ENCODE results near the gene ZNF554. TPM values are rescaled to one million over a fixed set of nuclear protein-coding genes. Genes with fewer than 3 reads are reported as not detected.
A peak's percentile ranks its signal among the peaks of the same experiment; 100 is the strongest.

The ZNF554 gene
- total and polyA plus RNA-seq, 8 donors = 2.1 to 9.0 (median 8.3) TPM

DNA sequence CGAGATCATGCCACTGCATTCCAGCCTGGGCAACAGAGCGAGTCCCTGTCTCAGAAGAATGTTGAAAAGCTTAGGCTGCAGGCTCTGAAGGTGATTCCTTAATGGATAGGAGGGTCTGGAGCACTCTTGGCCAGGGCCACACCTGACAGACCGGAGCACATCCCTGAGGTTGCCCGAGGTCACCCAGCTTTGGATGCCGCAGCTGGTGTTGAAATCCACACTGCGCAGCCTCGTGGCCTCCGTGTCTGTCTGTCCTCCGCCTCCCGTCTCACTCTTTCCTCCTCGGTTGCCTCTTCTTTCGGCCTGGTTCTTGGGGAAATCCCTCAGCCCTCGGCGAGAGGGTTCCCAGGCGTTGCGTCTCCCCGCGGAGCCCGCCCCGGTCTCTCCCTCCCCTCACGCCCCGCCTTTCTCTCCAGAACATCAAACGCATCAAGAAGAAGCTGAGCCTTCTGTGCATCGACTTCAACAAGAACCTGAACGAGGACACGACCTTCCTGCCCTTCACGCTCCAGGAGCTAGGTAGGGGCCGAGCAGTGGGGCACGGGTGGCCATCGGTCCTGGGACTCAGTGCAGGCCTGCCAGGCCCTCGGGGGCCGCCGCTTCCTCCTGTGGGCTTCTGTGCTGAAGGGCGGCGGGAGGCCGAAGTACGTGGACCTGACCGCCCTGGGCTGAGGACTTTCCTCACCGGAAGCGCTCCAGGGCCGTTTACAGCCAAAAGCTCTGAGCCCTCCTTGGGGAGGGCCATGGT, 20.2 kb upstream of the ZNF554 start:
- peak in 1 of 4 donors; percentile 68 for DNase-seq
- Histone ChIP-seq H3K36me3 (peaks cover 0 to 88% of the 10 kb centered on the region in 2 donors), H3K4me1 (no peaks in the 10 kb centered on the region), H3K27ac (no peak overlapping the region), H3K9me3 (no peaks in the 10 kb centered on the region), H3K4me3 (no peak overlapping the region), H3K27me3 (no peaks in the 10 kb centered on the region)
- ATAC-seq = no peak
- intact Hi-C loops (cut with DNase I) = no loop called here
- TF ChIP-seq, protein P1, sequence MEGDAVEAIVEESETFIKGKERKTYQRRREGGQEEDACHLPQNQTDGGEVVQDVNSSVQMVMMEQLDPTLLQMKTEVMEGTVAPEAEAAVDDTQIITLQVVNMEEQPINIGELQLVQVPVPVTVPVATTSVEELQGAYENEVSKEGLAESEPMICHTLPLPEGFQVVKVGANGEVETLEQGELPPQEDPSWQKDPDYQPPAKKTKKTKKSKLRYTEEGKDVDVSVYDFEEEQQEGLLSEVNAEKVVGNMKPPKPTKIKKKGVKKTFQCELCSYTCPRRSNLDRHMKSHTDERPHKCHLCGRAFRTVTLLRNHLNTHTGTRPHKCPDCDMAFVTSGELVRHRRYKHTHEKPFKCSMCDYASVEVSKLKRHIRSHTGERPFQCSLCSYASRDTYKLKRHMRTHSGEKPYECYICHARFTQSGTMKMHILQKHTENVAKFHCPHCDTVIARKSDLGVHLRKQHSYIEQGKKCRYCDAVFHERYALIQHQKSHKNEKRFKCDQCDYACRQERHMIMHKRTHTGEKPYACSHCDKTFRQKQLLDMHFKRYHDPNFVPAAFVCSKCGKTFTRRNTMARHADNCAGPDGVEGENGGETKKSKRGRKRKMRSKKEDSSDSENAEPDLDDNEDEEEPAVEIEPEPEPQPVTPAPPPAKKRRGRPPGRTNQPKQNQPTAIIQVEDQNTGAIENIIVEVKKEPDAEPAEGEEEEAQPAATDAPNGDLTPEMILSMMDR (IDR thresholded peaks at IDR 0.05) = no peak

DNA sequence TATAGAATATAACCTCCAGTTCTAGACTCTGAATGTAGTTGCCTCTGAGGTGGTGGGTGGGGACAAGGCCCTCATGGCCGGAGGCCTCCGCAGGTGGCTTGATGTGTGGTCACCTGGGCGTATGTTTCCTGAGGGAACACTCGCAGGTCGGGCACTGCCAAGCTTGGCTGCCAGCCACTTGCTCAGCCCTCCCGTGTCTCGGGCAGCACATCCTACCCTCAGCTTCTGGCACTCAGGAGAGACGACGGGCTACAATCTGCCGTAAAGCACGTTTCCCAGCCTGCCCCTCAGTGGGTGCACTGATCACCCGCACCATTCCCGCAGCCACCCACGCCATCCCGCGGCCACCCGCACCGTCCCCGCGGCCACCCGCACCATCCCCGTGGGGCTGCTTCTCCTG, 19.2 kb upstream of the ZNF554 start:
- no peak overlapping the region for H3K4me3 ChIP-seq

DNA sequence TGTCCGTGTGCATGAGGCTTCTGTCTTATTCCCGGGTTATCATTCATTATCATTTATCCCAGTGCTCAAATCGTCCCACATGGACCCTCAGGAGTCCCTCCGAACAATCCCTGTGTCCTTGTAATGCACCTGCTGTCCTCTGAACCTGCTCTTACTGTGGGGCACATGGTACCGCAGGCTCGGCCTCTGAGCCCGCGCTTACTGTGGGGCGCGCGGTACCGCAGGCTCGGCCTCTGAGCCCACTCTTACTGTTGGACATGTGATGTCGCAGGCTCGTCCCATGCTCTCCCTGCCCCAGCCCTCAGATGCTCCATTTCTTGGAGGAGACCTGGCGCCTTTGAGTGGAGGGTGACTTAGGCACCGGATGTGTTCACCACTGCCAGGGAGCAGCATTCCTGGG, 16.8 kb upstream of the ZNF554 start:
- Histone ChIP-seq H3K4me1 (no peaks in the 10 kb centered on the region), H3K4me3 (no peak overlapping the region), H3K9me3 (no peaks in the 10 kb centered on the region), H3K27me3 (no peaks in the 10 kb centered on the region), H3K36me3 (peaks cover 0 to 89% of the 10 kb centered on the region in 2 donors), H3K27ac (no peak overlapping the region)
- DNase-seq (peak in 1 of 4 donors; percentile 41), ATAC-seq (no peak)
- intact Hi-C loops (cut with DNase I) = no loop called here
- TF ChIP-seq, protein P1 (IDR thresholded peaks at IDR 0.05) = no peak

More for the DNA sequence above, 19.2 kb upstream of the ZNF554 start:
- peaks cover 0 to 88% of the 10 kb centered on the region in 2 donors for H3K36me3 ChIP-seq
- DNase-seq (peak in 1 of 4 donors; percentile 51), ATAC-seq (no peak)
- no peak overlapping the region for H3K27ac ChIP-seq
- no peaks in the 10 kb centered on the region for H3K27me3 ChIP-seq
- H3K4me1 ChIP-seq = no peaks in the 10 kb centered on the region
- intact Hi-C loops (cut with DNase I) = no loop called here
- TF ChIP-seq, protein P1 (IDR thresholded peaks at IDR 0.05) = no peak
- H3K9me3 ChIP-seq = no peaks in the 10 kb centered on the region

DNA sequence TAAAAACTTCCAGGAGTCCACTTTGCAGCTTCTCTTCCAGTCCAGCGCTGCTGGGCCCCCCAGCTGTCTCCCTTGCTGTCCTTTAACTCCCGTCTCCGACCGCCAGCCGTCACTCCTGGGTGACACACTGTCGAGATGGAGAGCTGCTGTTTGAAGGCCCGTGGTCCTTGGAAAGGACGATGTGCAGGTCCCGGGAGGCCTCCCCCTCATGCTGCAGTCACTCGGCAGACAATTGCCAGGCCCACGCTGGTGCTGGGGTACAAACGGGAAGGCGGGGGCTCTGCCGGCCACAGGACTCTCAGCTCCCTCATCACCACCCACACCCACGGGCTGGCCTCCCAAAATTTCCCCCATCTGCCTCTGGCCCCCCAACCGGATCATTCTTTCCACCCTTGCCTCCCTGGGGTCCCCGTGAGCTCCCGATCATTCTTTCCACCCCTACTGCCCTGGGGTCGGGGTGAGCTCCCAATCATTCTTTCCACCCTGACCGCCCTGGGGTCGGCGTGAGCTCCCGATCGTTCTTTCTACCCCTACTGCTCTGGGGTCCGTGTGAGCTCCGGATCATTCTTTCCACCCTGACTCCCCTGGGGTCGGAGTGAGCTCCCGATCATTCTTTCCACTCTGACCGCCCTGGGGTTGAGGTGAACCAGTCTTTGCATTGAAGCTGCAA, 16.0 kb upstream of the ZNF554 start:
- no peaks in the 10 kb centered on the region for H3K4me1 ChIP-seq
- H3K36me3 ChIP-seq = peaks cover 0 to 89% of the 10 kb centered on the region in 2 donors
- H3K27me3 ChIP-seq = no peaks in the 10 kb centered on the region
- no peak overlapping the region for H3K4me3 ChIP-seq
- TF ChIP-seq, protein P1 (IDR thresholded peaks at IDR 0.05) = no peak
- no peaks in the 10 kb centered on the region for H3K9me3 ChIP-seq
- no peak overlapping the region for H3K27ac ChIP-seq
- intact Hi-C loops (cut with DNase I) = no loop called here
- ATAC-seq (no peak), DNase-seq (peak in 1 of 4 donors; percentile 72)

Data from left lung (tissue), 10 donors.